ENCODE results near the gene ZRANB1. TPM values are rescaled to one million over a fixed set of nuclear protein-coding genes. Genes with fewer than 3 reads are reported as not detected.

ZRANB1 gene
- total and polyA plus RNA-seq, 10 of the 15 experiments (the other 5 are each of a cell fraction or from before 2014, with no cell fraction given): 1.7 to 11.8 (median 6.2) TPM

- no peak overlapping the region for H3K9ac ChIP-seq (ENCODE audit: control insufficient read depth, insufficient read depth, low read length)
- peaks cover 52% of the 10 kb centered on the region for H3K79me2 ChIP-seq (ENCODE audit: control insufficient read depth, insufficient read depth, low read length)
- no peak overlapping the region for H2AFZ ChIP-seq (ENCODE audit: control insufficient read depth, low read depth, low read length)
- H3K27ac ChIP-seq (ENCODE audit: control insufficient read depth, insufficient read depth): no peak overlapping the region
- SMC1A ChIA-PET (ENCODE audit: uncharacterized antibody, unreplicated experiment): interaction anchor here (1.9 kb wide), 1 partner anchor 9 kb away, joined by 8 read pairs; no protein-coding TSS in a partner anchor
- no peaks in the 10 kb centered on the region for H4K20me1 ChIP-seq (ENCODE audit: control insufficient read depth, insufficient read depth)
- H3K4me3 ChIP-seq: no peak overlapping the region
- no peak for FAIRE-seq
- WGBS (ENCODE audit: insufficient coverage, insufficient replicate concordance, low lambda C conversion rate, missing lambda C conversion rate): 80% methylated on average over 9 of the region's 9 CpGs
- in situ Hi-C loops (cut with MboI) (no loop called here), intact Hi-C loops (cut with micrococcal nuclease; ENCODE audit: unreplicated experiment) (no loop called here)
- H3K4me2 ChIP-seq (ENCODE audit: control insufficient read depth, insufficient read depth): no peak overlapping the region
- no peaks in the 10 kb centered on the region; a peak in 2 of 4 replicates for H3K36me3 ChIP-seq (ENCODE audit: control insufficient read depth in 2 of 2, insufficient read depth in 2 of 2, low read length in 1 of 2)
- ATAC-seq: no peak
- RAD21 ChIA-PET (ENCODE audit: unreplicated experiment): no interaction called here
- DNase-seq (ENCODE audit: low read depth, low spot score): no peak
- H3K4me1 ChIP-seq (ENCODE audit: control insufficient read depth, insufficient read depth, low read length): peaks cover 5% of the 10 kb centered on the region; the same call in 1 of the 2 replicates
- no peaks in the 10 kb centered on the region for H3K9me3 ChIP-seq (replicated peaks; ENCODE audit: control insufficient read depth, insufficient read depth, low read length)
- CTCF ChIA-PET: no interaction called here
- POLR2A ChIA-PET: no interaction called here
- H3K27me3 ChIP-seq (replicated peaks in 1 of 2; ENCODE audit: control insufficient read depth in 2 of 2, insufficient read depth in 2 of 2, low read length in 1 of 2): no peaks in the 10 kb centered on the region
- TF ChIP-seq NFYB (IDR thresholded peaks at IDR 0.05; ENCODE audit: insufficient read depth, low read depth, low read length) (no peak), WRNIP1 (IDR thresholded peaks at IDR 0.05; ENCODE audit: borderline replicate concordance, low read depth, low read length) (no peak), POLR2AphosphoS2 (IDR thresholded peaks at IDR 0.05; ENCODE audit: low read depth, low read length) (no peak), POLR2A (IDR thresholded peaks at IDR 0.05; ENCODE audit: low read depth, low read length) (no peak), HDAC6 (IDR thresholded peaks at IDR 0.05; ENCODE audit: unreplicated experiment) (no peak), EZH2 (IDR thresholded peaks at IDR 0.05; ENCODE audit: borderline replicate concordance, control insufficient read depth, low read depth, low read length) (no peak), ZZZ3 (IDR thresholded peaks at IDR 0.05; ENCODE audit: control insufficient read depth, insufficient read length, low read depth) (no peak), BRCA1 (IDR thresholded peaks at IDR 0.05; ENCODE audit: low read depth, low read length) (no peak), CHD1 (IDR thresholded peaks at IDR 0.05; ENCODE audit: low read depth, low read length) (no peak), ETV6 (conservative IDR thresholded peaks at IDR 0.05 in 1 of 2, IDR thresholded peaks at IDR 0.05 in 1 of 2; ENCODE audit: borderline replicate concordance in 1 of 2, low read depth in 1 of 2) (no peak), ZNF217 (IDR thresholded peaks at IDR 0.05) (no peak), DPF2 (IDR thresholded peaks at IDR 0.05) (no peak), JUNB (IDR thresholded peaks at IDR 0.05) (no peak), CBX3 (IDR thresholded peaks at IDR 0.05; ENCODE audit: borderline replicate concordance, low read depth) (no peak), BCL11A (IDR thresholded peaks at IDR 0.05; ENCODE audit: low read depth, low read length) (no peak), SREBF1 (IDR thresholded peaks at IDR 0.05; ENCODE audit: low read length) (no peak), KDM1A (IDR thresholded peaks at IDR 0.05; ENCODE audit: borderline replicate concordance) (no peak), RELB (IDR thresholded peaks at IDR 0.05; ENCODE audit: low read depth) (no peak)
- no TSS peak for BruUV-seq (replicated peaks)
Measured at GRCh38 chr10:124943301-124944092, 1.6 kb downstream of the ZRANB1 start.
